Uterus (tissue), 4 donors: Measurements from ENCODE around the gene COL1A1. TPM values are rescaled to one million over a fixed set of nuclear protein-coding genes. Genes with fewer than 3 reads are reported as not detected.

ENCODE experiments used
- DNase-seq, 2 donors: peaks; one replicate each; pipeline ENCODE4 v3.0.0-alpha.2; 2019 to 2020
- H3K27ac ChIP-seq, 2 donors: fragments of 200-600 bp; sonication (generic); 1 replicate in 1 of 2; 2 replicates in 1 of 2; pipeline ENCODE4 v1.5.1; 2016 to 2018
- H3K27me3 ChIP-seq, 2 donors: fragments of 200-600 bp; sonication (generic); one replicate each; pipeline ENCODE4 v1.5.1; 2018 to 2019; ENCODE audit warnings: control low read depth in 1 of 2
- H3K36me3 ChIP-seq, 2 donors: fragments of 200-600 bp; sonication (generic); one replicate each; pipeline ENCODE4 v1.5.1; 2019; ENCODE audit warnings: control low read depth in 1 of 2
- H3K4me1 ChIP-seq, 2 donors: fragments of 200-600 bp; sonication (generic); one replicate each; pipeline ENCODE4 v1.5.1; 2018 to 2019; ENCODE audit warnings: control low read depth in 1 of 2
- H3K4me3 ChIP-seq, 2 donors: fragments of 200-600 bp; sonication (generic); 1 replicate in 1 of 2; 2 replicates in 1 of 2; pipeline ENCODE4 v1.5.1; 2018 to 2019; ENCODE audit warnings: mild to moderate bottlenecking in 1 of 2
- H3K9me3 ChIP-seq, 2 donors: fragments of 200-600 bp; sonication (generic); one replicate each; pipeline ENCODE4 v1.5.1; 2019; ENCODE audit warnings: control low read depth in 1 of 2
- POLR2A ChIP-seq, 2 donors: fragments of 450-650 bp; IDR thresholded peaks; one replicate each; pipeline ENCODE4 v1.6.1; 2016; ENCODE audit warnings: antibody characterized with exemption in 2 of 2, mild to moderate bottlenecking in 1 of 2, moderate library complexity in 1 of 2
- intact Hi-C: fragments of 100-400 bp; cut with DNase I; formaldehyde crosslinking; loops from one replicate; pipeline ENCODE4 v1.15.1; 2023; ENCODE audit warnings: low total_unique reads
- total RNA-seq, 4 donors: library from RNA; depleted of rRNA in 3 of 4; stranded (reverse); fragments of >200 nt in 3 of 4; gene quantifications; one replicate each; pipeline versions ENCODE4 v1.1.0 to v1.2.4, GENCODE V29; 2014 to 2023
- TF ChIP-seq, protein P1 (sequence below), 4 experiments: fragments of 200-600 bp in 2 of 4; fragments of 450-650 bp in 2 of 4; sonication (generic) in 2 of 4; IDR thresholded peaks; one replicate each; pipeline ENCODE4 v1.5.1; 2016 to 2019; ENCODE audit warnings: antibody characterized with exemption in 4 of 4, mild to moderate bottlenecking in 2 of 4, moderate library complexity in 1 of 4
- donor health status: DM: yes; HTN: yes; CAD: no.

Gene COL1A1
- total RNA-seq, 4 donors from 2014 or later, result 59.4 to 4,880 (median 491) TPM

DNA sequence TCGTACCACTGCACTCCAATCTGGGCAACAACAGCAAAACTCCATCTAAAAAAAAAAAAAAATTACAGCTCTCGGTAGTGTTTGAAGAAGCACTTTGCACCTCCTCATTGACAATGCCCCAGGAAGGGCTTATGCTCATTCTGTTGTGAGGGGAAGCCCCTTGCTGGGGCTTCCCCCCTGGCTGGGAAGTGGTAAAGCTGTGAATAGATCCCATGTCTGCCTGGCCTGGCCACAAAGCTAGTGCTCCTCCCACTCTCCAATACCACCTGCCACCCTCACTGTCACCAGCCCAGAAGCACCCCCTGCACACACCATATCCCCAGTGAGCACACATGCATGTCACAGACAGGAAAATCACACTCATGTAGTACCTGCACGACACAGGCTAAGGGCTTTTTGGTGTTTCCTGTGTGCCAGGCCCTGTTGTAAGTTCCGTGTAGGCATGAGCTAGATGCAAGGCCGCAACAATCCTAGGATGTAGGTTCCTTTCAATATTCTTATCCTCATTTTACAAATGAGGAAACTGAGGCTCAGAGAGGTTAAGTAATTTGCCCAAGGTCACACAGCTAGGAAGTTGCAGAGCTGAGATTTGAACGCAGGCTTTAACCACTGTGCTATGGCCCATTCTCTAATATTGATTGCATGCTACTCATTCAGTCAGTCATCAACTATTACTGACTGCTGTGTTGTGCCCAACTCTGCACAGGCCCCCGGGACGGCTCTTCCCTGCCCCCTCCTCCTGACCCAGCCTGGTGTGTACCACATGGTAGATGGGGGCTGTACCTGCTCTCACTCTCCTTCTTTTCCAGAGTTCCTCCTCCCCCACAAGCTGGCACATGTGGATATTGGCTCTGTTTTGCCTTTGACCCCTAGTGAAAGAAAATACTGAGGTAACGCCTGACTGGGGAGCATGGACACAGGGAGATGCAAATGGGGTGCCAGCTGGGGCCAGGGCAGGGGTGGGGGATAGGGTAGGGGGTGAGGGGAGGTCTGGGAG lies 11.9 kb upstream of the COL1A1 start:
- TF ChIP-seq, protein P1, sequence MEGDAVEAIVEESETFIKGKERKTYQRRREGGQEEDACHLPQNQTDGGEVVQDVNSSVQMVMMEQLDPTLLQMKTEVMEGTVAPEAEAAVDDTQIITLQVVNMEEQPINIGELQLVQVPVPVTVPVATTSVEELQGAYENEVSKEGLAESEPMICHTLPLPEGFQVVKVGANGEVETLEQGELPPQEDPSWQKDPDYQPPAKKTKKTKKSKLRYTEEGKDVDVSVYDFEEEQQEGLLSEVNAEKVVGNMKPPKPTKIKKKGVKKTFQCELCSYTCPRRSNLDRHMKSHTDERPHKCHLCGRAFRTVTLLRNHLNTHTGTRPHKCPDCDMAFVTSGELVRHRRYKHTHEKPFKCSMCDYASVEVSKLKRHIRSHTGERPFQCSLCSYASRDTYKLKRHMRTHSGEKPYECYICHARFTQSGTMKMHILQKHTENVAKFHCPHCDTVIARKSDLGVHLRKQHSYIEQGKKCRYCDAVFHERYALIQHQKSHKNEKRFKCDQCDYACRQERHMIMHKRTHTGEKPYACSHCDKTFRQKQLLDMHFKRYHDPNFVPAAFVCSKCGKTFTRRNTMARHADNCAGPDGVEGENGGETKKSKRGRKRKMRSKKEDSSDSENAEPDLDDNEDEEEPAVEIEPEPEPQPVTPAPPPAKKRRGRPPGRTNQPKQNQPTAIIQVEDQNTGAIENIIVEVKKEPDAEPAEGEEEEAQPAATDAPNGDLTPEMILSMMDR (IDR thresholded peaks at IDR 0.05), result no peak
- TF ChIP-seq POLR2A (IDR thresholded peaks at IDR 0.05), result no peak
- intact Hi-C loops, result no loop called here
- Histone ChIP-seq H3K36me3 (no peaks in the 10 kb centered on the region), H3K4me3 (no peak overlapping the region), H3K4me1 (peaks cover 21 to 31% of the 10 kb centered on the region in 2 donors), H3K9me3 (no peaks in the 10 kb centered on the region), H3K27ac (peak overlapping the region; percentile 96 to 98), H3K27me3 (no peaks in the 10 kb centered on the region)
- DNase-seq, result peak; percentile 23 to 34

DNA sequence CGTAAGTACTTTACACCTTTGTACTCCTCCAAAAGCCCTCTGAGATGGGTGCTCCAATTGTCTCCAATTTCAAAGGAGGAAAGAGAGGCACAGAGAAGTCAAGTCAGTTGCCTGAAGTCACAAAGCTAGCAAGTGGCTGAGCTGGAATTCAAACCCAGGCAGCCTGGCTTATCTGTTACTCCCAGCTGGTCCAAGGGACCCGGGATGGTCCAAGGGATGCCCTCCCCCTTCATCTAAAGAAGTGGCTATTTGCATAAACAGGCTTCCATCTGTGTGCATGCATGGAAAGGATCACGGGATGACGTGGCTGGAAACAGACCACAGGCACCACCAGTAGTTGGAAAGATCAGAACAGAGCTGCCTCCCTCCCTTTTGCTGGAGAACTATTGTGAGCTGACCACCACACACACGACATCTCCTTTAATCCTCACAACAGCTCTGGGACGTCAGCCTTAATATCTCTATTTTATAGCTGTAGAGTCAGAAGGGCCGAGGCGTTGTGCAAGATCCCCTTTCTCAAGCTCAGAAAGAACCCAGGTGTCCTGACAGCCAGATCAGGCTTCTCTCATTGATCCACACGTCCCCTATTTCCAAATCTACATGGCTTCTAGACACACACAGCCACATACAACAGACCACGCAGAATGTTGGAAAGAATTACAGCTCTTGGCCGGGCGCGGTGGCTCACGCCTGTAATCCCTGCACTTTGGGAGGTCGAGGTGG lies 10.9 kb upstream of the COL1A1 start:
- Histone ChIP-seq H3K4me1 (peaks cover 19 to 39% of the 10 kb centered on the region in 2 donors), H3K9me3 (no peaks in the 10 kb centered on the region), H3K27me3 (no peaks in the 10 kb centered on the region), H3K36me3 (no peaks in the 10 kb centered on the region), H3K4me3 (no peak overlapping the region), H3K27ac (peak overlapping the region; percentile 96 to 98)
- intact Hi-C loops, result no loop called here
- TF ChIP-seq, protein P1 (IDR thresholded peaks at IDR 0.05), result no peak
- TF ChIP-seq POLR2A (IDR thresholded peaks at IDR 0.05), result peak in 1 of 2 donors; percentile 39
- peak; percentile 87 to 93 for DNase-seq

DNA sequence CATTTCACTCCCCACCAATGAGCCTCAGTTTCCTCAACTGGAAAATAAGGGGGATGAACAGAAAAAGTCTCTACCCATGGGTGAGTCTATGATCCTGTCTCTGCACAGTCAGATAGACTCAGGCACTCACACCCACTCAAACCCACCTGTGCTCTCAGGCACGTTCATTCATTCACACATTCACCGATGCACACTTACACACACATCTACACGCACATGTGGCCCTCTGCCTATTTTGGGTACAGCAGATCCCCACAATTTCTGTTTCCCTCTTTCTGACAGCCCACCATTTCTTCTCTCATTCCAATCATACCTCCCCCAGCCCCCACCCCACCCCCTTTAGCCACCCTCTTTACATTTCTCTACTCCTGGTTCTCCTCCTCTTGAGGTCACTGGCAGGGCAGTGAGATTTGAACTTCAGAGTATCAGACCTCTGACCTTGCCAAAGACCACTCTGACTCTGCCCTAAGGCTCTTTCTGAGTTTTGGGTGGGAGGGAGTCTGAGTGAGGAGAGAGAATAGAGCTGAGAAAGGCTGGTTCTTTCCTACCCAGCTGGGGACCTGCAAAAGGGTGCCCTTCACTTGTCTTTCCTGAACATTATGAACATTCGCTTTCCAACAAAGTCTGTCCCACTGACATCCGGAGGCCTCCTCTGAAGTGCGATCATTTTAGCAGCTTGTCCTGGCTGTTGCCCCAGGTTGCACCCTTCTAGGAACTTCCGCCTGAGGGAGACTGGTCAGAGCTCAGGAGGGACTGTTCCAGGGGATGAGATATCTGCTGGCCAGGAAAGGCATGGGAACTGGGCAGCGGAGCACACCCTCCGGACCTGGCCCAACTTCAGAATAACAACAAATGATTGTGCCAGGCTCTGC lies 10.1 kb upstream of the COL1A1 start:
- intact Hi-C loops, result no loop called here
- Histone ChIP-seq H3K27ac (peak overlapping the region; percentile 96 to 98), H3K36me3 (no peaks in the 10 kb centered on the region), H3K4me3 (no peak overlapping the region), H3K9me3 (no peaks in the 10 kb centered on the region), H3K27me3 (no peaks in the 10 kb centered on the region), H3K4me1 (peaks cover 19 to 40% of the 10 kb centered on the region in 2 donors)
- TF ChIP-seq, protein P1 (IDR thresholded peaks at IDR 0.05), result no peak
- TF ChIP-seq POLR2A (IDR thresholded peaks at IDR 0.05), result no peak
- DNase-seq, result peak; percentile 42 to 54

DNA sequence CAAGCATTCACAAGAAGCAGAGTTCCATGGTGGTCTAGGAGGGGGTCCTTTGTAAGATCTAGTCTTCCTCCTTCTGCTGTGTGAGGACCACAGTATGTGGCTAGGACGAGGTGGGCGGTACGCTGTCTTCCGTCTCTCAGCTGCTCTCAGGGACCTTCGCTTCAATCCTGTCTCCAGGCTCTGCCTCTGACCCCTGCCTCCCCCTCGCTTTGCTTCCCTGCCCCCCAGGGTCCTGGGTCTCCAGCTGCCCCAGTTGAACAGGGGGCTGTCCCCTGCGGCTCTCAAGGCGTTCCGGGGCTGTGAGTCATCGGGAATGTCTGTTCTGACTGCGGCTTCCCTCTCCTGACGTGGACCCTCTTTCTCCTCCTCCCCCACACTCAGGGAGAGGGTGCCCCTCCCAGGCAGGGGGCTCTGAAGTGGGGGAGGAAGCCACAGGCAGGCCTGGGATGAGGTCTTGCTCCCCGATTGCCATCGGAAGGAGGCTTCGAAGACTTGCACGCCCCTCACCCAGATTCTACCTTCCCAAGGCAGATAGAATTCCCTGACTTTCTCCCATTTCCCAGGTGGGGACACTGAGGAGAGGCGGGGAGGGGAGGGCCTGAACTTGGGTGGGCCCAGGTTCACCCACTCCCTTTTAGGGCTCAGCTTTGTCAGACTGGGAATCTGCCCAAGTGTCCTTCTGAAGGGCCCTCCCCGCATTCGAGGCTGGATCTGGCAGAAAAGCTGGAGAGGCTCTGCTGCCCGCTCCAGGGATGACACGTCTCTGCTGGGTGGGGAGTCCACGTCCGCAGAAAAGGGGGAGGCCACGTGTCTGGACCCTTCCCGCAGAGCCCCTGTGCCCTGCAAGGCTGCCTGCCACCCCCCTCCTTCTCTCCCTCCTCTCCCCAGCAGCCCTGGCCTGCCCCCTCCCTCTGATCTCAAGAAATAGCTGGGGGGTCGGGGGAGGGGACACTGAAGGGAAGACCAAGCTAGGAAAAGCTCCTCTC lies 9.1 kb upstream of the COL1A1 start:
- H3K27me3 ChIP-seq, result no peaks in the 10 kb centered on the region
- peak overlapping the region; percentile 96 to 98 for H3K27ac ChIP-seq
- H3K4me3 ChIP-seq, result no peak overlapping the region
- no peaks in the 10 kb centered on the region for H3K36me3 ChIP-seq
- intact Hi-C loops, result no loop called here
- H3K9me3 ChIP-seq, result no peaks in the 10 kb centered on the region
- TF ChIP-seq, protein P1 (IDR thresholded peaks at IDR 0.05), result no peak
- no peak for TF ChIP-seq POLR2A (IDR thresholded peaks at IDR 0.05)
- H3K4me1 ChIP-seq, result peaks cover 22 to 40% of the 10 kb centered on the region in 2 donors
- DNase-seq, result peak; percentile 92 to 95
